HG03460 (cell line): ENCODE data around the gene PERCC1.
"Not testable (repeated sequence)": the region's sequence is repeated elsewhere in the genome, so short reads cannot be mapped to it uniquely, and the experiment has no call there.

Source experiments
- ATAC-seq: cut with Tn5 transposase; IDR thresholded peaks from one replicate; pipeline ENCODE4 v1.9.1; 2021; ENCODE audit not compliant: unreplicated experiment

Gene PERCC1

GRCh38 chr16:1433263-1433560 is 2.3 kb downstream of the PERCC1 start:
- ATAC-seq, result no peak

GRCh38 chr16:1433756-1434155 is 2.9 kb downstream of the PERCC1 start:
- ATAC-seq, result no peak

GRCh38 chr16:1434644-1435592 is 4.0 kb downstream of the PERCC1 start:
- ATAC-seq, result no peak

GRCh38 chr16:1435921-1436697 is 5.2 kb downstream of the PERCC1 start:
- ATAC-seq, result no peak

- no peak for ATAC-seq
Measured at GRCh38 chr16:1436731-1437355, 6.0 kb downstream of the PERCC1 start.

- ATAC-seq, result no peak
Measured at GRCh38 chr16:1437606-1438005, 6.7 kb downstream of the PERCC1 start.

GRCh38 chr16:1438229-1439057 is 7.6 kb downstream of the PERCC1 start:
- ATAC-seq, result no peak

GRCh38 chr16:1439058-1439698 is 8.3 kb downstream of the PERCC1 start:
- ATAC-seq, result no peak

GRCh38 chr16:1439699-1440074 is 8.8 kb downstream of the PERCC1 start:
- not testable (repeated sequence) for ATAC-seq

- no peak for ATAC-seq
Measured at GRCh38 chr16:1441391-1441829, 10.5 kb downstream of the PERCC1 start.

GRCh38 chr16:1442697-1443096 is 11.8 kb downstream of the PERCC1 start:
- ATAC-seq, result no peak

- ATAC-seq, result no peak
Measured at GRCh38 chr16:1443403-1443973, 12.6 kb downstream of the PERCC1 start.

- ATAC-seq, result no peak
Measured at GRCh38 chr16:1443980-1444729, 13.3 kb downstream of the PERCC1 start, which contains the start of gene CCDC154. TSS of gene CCDC154 (minus strand) at chr16:1444556. CDS start at chr16:1444322, 234 bp downstream.

- ATAC-seq, result no peak
Measured at GRCh38 chr16:1444730-1445517, 14.0 kb downstream of the PERCC1 start.

GRCh38 chr16:1445518-1446203 is 14.8 kb downstream of the PERCC1 start:
- no peak for ATAC-seq

- no peak for ATAC-seq
Measured at GRCh38 chr16:1446296-1447080, 15.6 kb downstream of the PERCC1 start.

- ATAC-seq, result no peak
Measured at GRCh38 chr16:1447965-1448364, 17.1 kb downstream of the PERCC1 start.
